ENCODE results near the gene RAMP1.
A peak's percentile ranks its signal among the peaks of the same experiment; 100 is the strongest.
"Not testable (repeated sequence)": the region's sequence is repeated elsewhere in the genome, so short reads cannot be mapped to it uniquely, and the experiment has no call there.

The RAMP1 gene

GRCh38 chr2:237835372-237835771 lies 24.1 kb upstream of the RAMP1 start:
- Histone ChIP-seq H3K4me3 (no peak overlapping the region), H3K27ac (no peak overlapping the region), H3K9me3 (no peaks in the 10 kb centered on the region), H3K36me3 (no peaks in the 10 kb centered on the region), H3K27me3 (no peaks in the 10 kb centered on the region), H3K4me1 (no peaks in the 10 kb centered on the region)
- DNase-seq: no peak
- intact Hi-C loops (cut with DNase I; ENCODE audit: low total_unique reads): no loop called here
- no peak for TF ChIP-seq CTCF (IDR thresholded peaks at IDR 0.05)

DNA sequence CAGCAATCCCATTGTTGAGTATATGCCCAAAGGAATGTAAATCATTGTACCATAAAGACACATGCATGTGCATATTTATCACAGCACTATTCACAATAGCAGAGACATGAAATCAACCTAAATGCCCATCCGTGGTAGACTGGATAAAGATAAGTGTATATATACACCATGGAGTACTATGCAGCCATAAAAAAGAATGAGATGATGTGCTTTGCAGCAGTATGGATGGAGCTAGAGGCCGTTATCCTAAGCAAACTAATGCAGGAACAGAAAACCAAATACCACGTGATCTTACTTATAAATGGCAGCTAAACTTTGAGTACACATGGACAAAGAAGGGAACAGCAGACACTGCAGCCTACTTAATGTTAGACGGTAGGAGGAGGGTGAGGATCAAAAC lies 18.4 kb upstream of the RAMP1 start:
- H3K27ac ChIP-seq: no peak overlapping the region
- no peaks in the 10 kb centered on the region for H3K36me3 ChIP-seq
- H3K27me3 ChIP-seq: no peaks in the 10 kb centered on the region
- no peaks in the 10 kb centered on the region for H3K4me1 ChIP-seq
- no peak for TF ChIP-seq CTCF (IDR thresholded peaks at IDR 0.05)
- H3K9me3 ChIP-seq: no peaks in the 10 kb centered on the region
- no peak for DNase-seq
- H3K4me3 ChIP-seq: no peak overlapping the region
- intact Hi-C loops (cut with DNase I; ENCODE audit: low total_unique reads): no loop called here

DNA sequence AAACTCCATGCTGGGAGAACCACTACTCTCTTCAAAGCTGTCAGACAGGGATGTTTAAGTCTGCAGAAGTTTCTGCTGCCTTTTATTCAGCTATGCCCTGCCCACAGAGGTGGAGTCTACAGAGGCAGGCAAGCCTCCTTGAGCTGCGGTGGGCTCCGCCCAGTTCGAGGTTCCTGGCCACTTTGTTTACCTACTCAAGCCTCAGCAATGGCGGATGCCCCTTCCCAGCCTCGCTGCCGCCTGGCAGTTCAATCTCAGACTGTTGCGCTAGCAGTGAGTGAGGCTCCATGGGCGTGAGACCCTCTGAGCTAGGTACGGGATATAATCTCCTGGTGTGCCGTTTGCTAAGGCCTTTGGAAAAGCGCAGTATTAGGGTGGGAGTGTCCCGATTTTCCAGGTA lies 10.5 kb upstream of the RAMP1 start:
- H3K36me3 ChIP-seq: not testable (repeated sequence)

GRCh38 chr2:237854295-237854694 lies 5.1 kb upstream of the RAMP1 start:
- Histone ChIP-seq H3K36me3 (no peaks in the 10 kb centered on the region), H3K27me3 (no peaks in the 10 kb centered on the region), H3K4me3 (no peak overlapping the region), H3K4me1 (peaks cover 0 to 11% (median 8%) of the 10 kb centered on the region in 4 donors), H3K9me3 (no peaks in the 10 kb centered on the region), H3K27ac (no peak overlapping the region)
- no peak for DNase-seq
- intact Hi-C loops (cut with DNase I; ENCODE audit: low total_unique reads): loop anchor here (10.0 kb wide), 1 partner anchor 211 kb away; the partner anchor contains the start of gene SCLY
- TF ChIP-seq CTCF (IDR thresholded peaks at IDR 0.05): no peak

More for the DNA sequence above, 10.5 kb upstream of the RAMP1 start:
- H3K27ac ChIP-seq; intact Hi-C loops (cut with DNase I; ENCODE audit: low total_unique reads); H3K4me3 ChIP-seq; H3K4me1 ChIP-seq; H3K9me3 ChIP-seq; H3K27me3 ChIP-seq; DNase-seq: not testable (repeated sequence)

GRCh38 chr2:237857791-237858190 lies 1.6 kb upstream of the RAMP1 start:
- H3K4me3 ChIP-seq: no peak overlapping the region
- peaks cover 0 to 24% (median 16%) of the 10 kb centered on the region in 4 donors for H3K4me1 ChIP-seq
- no peaks in the 10 kb centered on the region for H3K36me3 ChIP-seq
- DNase-seq: no peak
- peak overlapping the region in 1 of 2 donors; percentile 95 for H3K27ac ChIP-seq
- TF ChIP-seq CTCF (IDR thresholded peaks at IDR 0.05): no peak
- no peaks in the 10 kb centered on the region for H3K9me3 ChIP-seq
- intact Hi-C loops (cut with DNase I; ENCODE audit: low total_unique reads): loop anchor here (2.0 to 10.0 kb wide), 4 partner anchors 110 to 405 kb away; partner anchors contain the start of genes KLHL30, SCLY and UBE2F
- no peaks in the 10 kb centered on the region for H3K27me3 ChIP-seq

GRCh38 chr2:237858294-237859081 lies 935 bp upstream of the RAMP1 start:
- Histone ChIP-seq H3K9me3 (no peaks in the 10 kb centered on the region), H3K27ac (peak overlapping the region; percentile 92 to 95), H3K4me3 (peak overlapping the region; percentile 76 to 85), H3K27me3 (no peaks in the 10 kb centered on the region), H3K36me3 (no peaks in the 10 kb centered on the region), H3K4me1 (peaks cover 0 to 30% (median 23%) of the 10 kb centered on the region in 4 donors)
- DNase-seq: peak; percentile 69 to 85
- intact Hi-C loops (cut with DNase I; ENCODE audit: low total_unique reads): loop anchor here (2.0 to 10.0 kb wide), 4 partner anchors 109 to 404 kb away; partner anchors contain the start of genes KLHL30, SCLY and UBE2F
- peak; percentile 86 to 89 for TF ChIP-seq CTCF (IDR thresholded peaks at IDR 0.05)
